ENCODE results near the gene TMEM129. TPM values are rescaled to one million over a fixed set of nuclear protein-coding genes. Genes with fewer than 3 reads are reported as not detected.

Gene TMEM129
- total RNA-seq, 2 experiments from 2014 or later: 16.2 to 18.1 TPM

GRCh38 chr4:1738410-1738809 is 17.3 kb upstream of the TMEM129 start:
- Mint-ChIP-seq H3K27me3 (no peaks in the 10 kb centered on the region), H3K27ac (no peak overlapping the region), H3K4me3 (no peak overlapping the region), H3K36me3 (peaks cover 57% of the 10 kb centered on the region), H3K4me1 (ENCODE audit: low read depth) (no peaks in the 10 kb centered on the region), H3K9me3 (peaks cover 13% of the 10 kb centered on the region)
- intact Hi-C loops (cut with micrococcal nuclease): no loop called here
- ChIA-PET CTCF (interaction anchor here (1.2 kb wide), 1 partner anchor 10 kb away, joined by 3 read pairs; no protein-coding TSS in a partner anchor), POLR2A (no interaction called here)
- no peak for DNase-seq

- CTCF ChIA-PET: interaction anchor here (1.2 kb wide), 1 partner anchor 11 kb away, joined by 3 read pairs; no protein-coding TSS in a partner anchor
- Mint-ChIP-seq H3K9me3 (peaks cover 13% of the 10 kb centered on the region), H3K27ac (no peak overlapping the region), H3K36me3 (peaks cover 63% of the 10 kb centered on the region), H3K4me3 (no peak overlapping the region), H3K4me1 (ENCODE audit: low read depth) (no peaks in the 10 kb centered on the region), H3K27me3 (no peaks in the 10 kb centered on the region)
- intact Hi-C loops (cut with micrococcal nuclease): no loop called here
- POLR2A ChIA-PET: no interaction called here
- DNase-seq: no peak
These were observed 16.5 kb upstream of the TMEM129 start for GRCh38 chr4:1737666-1738065.

DNA sequence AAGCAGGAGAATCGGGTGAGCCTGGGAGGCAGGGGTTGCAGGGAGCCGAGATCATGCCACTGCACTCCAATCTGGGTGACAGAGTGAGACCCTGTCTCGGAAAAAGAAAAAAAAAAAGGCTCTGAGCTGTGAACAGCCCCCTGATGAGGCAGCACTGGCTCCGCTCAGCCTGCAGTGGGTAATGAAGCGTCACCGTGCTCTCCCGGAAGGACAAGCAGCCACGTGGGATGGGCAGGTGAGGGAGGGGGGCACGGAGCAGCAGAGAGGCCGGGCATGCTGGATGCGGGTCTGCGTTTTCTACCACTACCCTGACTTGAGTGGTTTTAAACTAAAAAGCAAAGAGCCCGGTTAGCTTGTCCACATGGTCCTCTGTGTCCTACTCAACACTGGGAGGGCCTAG is 15.7 kb upstream of the TMEM129 start:
- H3K27ac Mint-ChIP-seq: no peak overlapping the region
- intact Hi-C loops (cut with micrococcal nuclease): no loop called here
- peaks cover 64% of the 10 kb centered on the region for H3K36me3 Mint-ChIP-seq
- H3K27me3 Mint-ChIP-seq: no peaks in the 10 kb centered on the region
- no peak for DNase-seq
- CTCF ChIA-PET: interaction anchor here (1.0 kb wide), 1 partner anchor 12 kb away, joined by 3 read pairs; no protein-coding TSS in a partner anchor
- peaks cover 13% of the 10 kb centered on the region for H3K9me3 Mint-ChIP-seq
- POLR2A ChIA-PET: no interaction called here
- H3K4me1 Mint-ChIP-seq (ENCODE audit: low read depth): peaks cover 1% of the 10 kb centered on the region
- no peak overlapping the region for H3K4me3 Mint-ChIP-seq

- H3K36me3 Mint-ChIP-seq: peaks cover 65% of the 10 kb centered on the region
- CTCF ChIA-PET: no interaction called here
- no peak overlapping the region for H3K27ac Mint-ChIP-seq
- no peak overlapping the region for H3K4me3 Mint-ChIP-seq
- intact Hi-C loops (cut with micrococcal nuclease): no loop called here
- H3K9me3 Mint-ChIP-seq: peaks cover 13% of the 10 kb centered on the region
- DNase-seq: no peak
- no peaks in the 10 kb centered on the region for H3K27me3 Mint-ChIP-seq
- POLR2A ChIA-PET: no interaction called here
- peaks cover 16% of the 10 kb centered on the region for H3K4me1 Mint-ChIP-seq (ENCODE audit: low read depth)
These were observed 14.1 kb upstream of the TMEM129 start for GRCh38 chr4:1735215-1735614.

DNA sequence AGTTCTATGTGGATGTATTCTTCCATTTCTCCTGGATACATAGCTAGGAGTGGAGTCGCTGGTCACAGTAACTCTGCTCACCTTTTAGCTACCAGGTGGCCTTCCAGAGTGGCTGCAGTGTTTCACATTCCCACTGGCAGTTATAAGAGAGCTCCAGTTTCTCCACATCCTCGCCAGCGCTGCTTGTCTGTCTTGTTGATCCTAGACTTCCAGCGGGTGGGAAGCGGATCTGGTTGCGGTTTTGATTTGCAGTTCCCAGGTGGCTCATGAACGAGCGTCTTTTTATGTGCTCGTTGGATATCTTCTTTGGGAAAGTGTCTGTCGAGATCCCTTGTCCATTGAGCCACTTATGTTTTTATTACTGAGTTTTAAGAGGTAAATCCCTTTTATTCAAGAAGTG is 11.8 kb upstream of the TMEM129 start:
- H3K36me3 Mint-ChIP-seq: peaks cover 70% of the 10 kb centered on the region
- H3K9me3 Mint-ChIP-seq: peaks cover 3% of the 10 kb centered on the region
- H3K4me3 Mint-ChIP-seq: no peak overlapping the region
- POLR2A ChIA-PET: no interaction called here
- CTCF ChIA-PET: interaction anchor here (0.8 to 5.2 kb wide), 3 partner anchors 15 to 167 kb away, joined by 3 to 69 read pairs (median 4); no protein-coding TSS in a partner anchor
- H3K27me3 Mint-ChIP-seq: no peaks in the 10 kb centered on the region
- intact Hi-C loops (cut with micrococcal nuclease): no loop called here
- no peak overlapping the region for H3K27ac Mint-ChIP-seq
- DNase-seq: no peak
- H3K4me1 Mint-ChIP-seq (ENCODE audit: low read depth): peaks cover 31% of the 10 kb centered on the region

GRCh38 chr4:1731180-1731579 is 10.1 kb upstream of the TMEM129 start:
- peak; percentile 65 for DNase-seq
- Mint-ChIP-seq H3K27ac (peak overlapping the region; percentile 53), H3K36me3 (peaks cover 70% of the 10 kb centered on the region), H3K9me3 (no peaks in the 10 kb centered on the region), H3K4me1 (ENCODE audit: low read depth) (peaks cover 47% of the 10 kb centered on the region), H3K4me3 (no peak overlapping the region), H3K27me3 (no peaks in the 10 kb centered on the region)
- ChIA-PET CTCF (interaction anchor here (1.8 to 5.2 kb wide), 2 partner anchors 21 to 38 kb away, joined by 8 to 69 read pairs; no protein-coding TSS in a partner anchor), POLR2A (interaction anchor here (0.9 to 1.3 kb wide), 5 partner anchors 9 to 140 kb away, joined by 3 to 8 read pairs (median 3); partner anchors contain the start of genes TACC3 and TMEM129)
- intact Hi-C loops (cut with micrococcal nuclease): no loop called here

DNA sequence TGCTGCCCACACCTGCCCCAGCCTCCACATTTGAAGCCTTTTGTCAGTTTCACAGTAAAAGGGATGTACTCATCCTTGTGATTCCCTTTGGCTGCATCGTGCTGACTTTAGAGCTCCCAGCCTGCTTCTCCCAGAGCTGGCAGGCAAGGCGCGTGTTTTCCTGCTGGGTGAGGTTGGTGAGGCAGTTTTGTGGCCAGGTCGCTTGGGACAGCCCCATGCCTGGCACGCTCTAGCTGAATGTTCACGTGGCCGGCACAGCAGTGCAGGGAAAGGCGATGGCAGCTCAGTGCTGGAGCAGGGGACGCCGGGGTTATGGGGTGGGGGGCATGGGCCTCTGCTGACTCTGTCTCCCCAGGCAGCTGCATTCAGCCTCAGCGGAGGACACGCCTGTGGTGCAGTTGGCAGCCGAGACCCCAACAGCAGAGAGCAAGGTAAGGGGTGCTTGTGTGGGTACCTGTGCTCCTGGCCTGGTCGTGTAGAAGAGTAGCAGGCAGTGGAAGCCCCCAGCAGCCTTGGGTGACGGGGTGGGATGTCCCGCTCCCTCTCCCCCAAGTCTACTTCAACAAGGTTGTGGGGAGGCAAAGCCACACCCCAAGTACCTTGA is 9.5 kb upstream of the TMEM129 start:
- peaks cover 50% of the 10 kb centered on the region for H3K4me1 Mint-ChIP-seq (ENCODE audit: low read depth)
- ChIA-PET CTCF (interaction anchor here (0.8 to 5.2 kb wide), 4 partner anchors 10 to 510 kb away, joined by 3 to 69 read pairs (median 6); partner anchors contain the start of gene TMEM129), POLR2A (interaction anchor here (0.6 to 1.3 kb wide), 5 partner anchors 10 to 140 kb away, joined by 3 to 8 read pairs (median 3); partner anchors contain the start of genes TACC3 and TMEM129)
- H3K9me3 Mint-ChIP-seq: no peaks in the 10 kb centered on the region
- peak overlapping the region; percentile 53 for H3K27ac Mint-ChIP-seq
- intact Hi-C loops (cut with micrococcal nuclease): no loop called here
- no peak overlapping the region for H3K4me3 Mint-ChIP-seq
- no peak for DNase-seq
- H3K36me3 Mint-ChIP-seq: peaks cover 70% of the 10 kb centered on the region
- no peaks in the 10 kb centered on the region for H3K27me3 Mint-ChIP-seq

- H3K27me3 Mint-ChIP-seq: no peaks in the 10 kb centered on the region
- DNase-seq: no peak
- POLR2A ChIA-PET: interaction anchor here (1.1 kb wide), 1 partner anchor 18 kb away, joined by 3 read pairs; no protein-coding TSS in a partner anchor
- no peak overlapping the region for H3K27ac Mint-ChIP-seq
- CTCF ChIA-PET: interaction anchor here (0.9 to 6.0 kb wide), 6 partner anchors 16 to 120 kb away, joined by 3 to 142 read pairs (median 10); partner anchors contain the start of gene SLBP
- intact Hi-C loops (cut with micrococcal nuclease): no loop called here
- no peak overlapping the region for H3K4me3 Mint-ChIP-seq
- H3K9me3 Mint-ChIP-seq: no peaks in the 10 kb centered on the region
- H3K4me1 Mint-ChIP-seq (ENCODE audit: low read depth): peaks cover 68% of the 10 kb centered on the region
- H3K36me3 Mint-ChIP-seq: peaks cover 79% of the 10 kb centered on the region
These were observed 7.2 kb upstream of the TMEM129 start for GRCh38 chr4:1728061-1728980.

DNA sequence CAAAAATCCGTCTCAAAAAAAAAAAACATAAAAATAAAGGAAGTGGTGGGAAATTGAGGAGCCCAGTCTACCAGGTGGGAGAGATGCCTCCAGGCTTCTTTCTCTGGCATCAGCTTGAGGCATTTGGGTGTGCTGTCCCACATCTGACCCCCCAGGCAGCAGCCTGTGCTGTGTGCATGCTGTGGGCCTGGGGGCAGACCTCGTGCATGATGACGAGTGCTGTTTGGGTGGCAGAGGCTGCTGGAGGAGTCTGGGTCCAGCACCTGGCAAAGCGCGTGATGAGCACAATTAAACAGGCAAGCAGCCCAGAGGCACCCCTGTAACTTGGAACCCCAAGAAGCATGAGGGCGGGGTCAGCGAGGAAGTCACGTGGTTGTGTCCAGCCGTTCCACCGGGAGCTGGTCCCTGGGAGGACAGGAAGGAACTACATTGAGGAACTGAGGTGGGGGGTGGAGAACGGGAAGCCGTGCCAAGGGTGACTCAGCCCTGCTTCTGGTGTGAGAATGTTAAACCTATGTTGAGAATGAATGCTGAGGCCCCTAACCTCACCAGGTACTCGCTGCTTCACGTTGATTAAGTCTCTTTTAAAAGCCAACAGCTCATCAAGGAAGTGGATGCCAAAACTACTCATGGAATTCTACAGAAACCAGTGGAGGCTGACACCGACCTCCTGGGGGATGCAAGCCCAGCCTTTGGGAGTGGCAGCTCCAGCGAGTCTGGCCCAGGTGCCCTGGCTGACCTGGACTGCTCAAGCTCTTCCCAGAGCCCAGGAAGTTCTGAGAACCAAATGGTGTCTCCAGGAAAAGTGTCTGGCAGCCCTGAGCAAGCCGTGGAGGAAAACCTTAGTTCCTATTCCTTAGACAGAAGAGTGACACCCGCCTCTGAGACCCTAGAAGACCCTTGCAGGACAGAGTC is 6.3 kb upstream of the TMEM129 start:
- Mint-ChIP-seq H3K9me3 (no peaks in the 10 kb centered on the region), H3K4me3 (no peak overlapping the region), H3K27ac (no peak overlapping the region), H3K27me3 (no peaks in the 10 kb centered on the region), H3K36me3 (peaks cover 81% of the 10 kb centered on the region), H3K4me1 (ENCODE audit: low read depth) (peaks cover 75% of the 10 kb centered on the region)
- DNase-seq: no peak
- CTCF ChIA-PET: interaction anchor here (0.9 to 6.0 kb wide), 5 partner anchors 15 to 121 kb away, joined by 3 to 142 read pairs (median 6); partner anchors contain the start of gene SLBP
- POLR2A ChIA-PET: interaction anchor here (1.1 to 1.3 kb wide), 2 partner anchors 34 to 257 kb away, joined by 3 read pairs; no protein-coding TSS in a partner anchor
- intact Hi-C loops (cut with micrococcal nuclease): loop anchor here (2.0 kb wide), 1 partner anchor 15 kb away; the partner anchor contains the start of gene SLBP

DNA sequence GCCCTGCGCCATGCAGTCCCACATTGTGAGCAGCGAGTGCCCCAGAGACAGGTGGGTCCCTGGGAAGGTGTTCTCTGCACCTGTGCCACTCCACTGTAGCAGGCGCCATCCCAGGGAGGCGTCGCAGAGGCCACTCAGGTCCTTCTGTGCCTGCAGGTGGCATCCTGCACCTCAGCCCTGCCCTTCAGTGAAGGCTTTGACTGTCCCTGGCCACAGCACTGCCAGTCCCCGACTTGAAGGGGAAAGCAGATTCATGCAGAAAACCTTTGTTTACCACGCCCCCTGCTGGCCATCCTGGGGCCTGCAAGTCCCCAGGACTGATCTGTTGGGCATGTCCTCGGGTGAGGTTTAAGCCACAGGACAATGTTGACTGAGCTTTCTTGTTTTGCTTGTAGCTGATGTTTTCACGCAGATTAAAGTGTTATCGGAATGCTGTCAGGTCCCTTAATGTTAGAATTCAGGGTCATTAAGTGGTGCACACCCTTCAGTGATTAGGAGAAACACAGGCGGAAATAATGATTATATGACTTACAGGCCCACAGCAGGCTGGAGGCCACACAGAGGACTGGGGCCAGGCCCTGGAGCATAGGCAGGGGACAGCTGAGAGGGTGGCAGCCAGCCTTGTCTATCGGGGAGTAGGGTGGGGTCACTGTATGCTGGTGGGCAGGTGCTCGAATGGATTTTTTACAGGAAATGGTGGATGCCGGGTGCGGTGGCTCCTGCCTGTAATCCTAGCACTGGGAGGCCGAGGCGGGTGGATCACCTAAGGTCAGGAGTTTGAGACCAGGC is 5.2 kb upstream of the TMEM129 start:
- H3K9me3 Mint-ChIP-seq: no peaks in the 10 kb centered on the region
- peak overlapping the region; percentile 61 for H3K27ac Mint-ChIP-seq
- no peak overlapping the region for H3K4me3 Mint-ChIP-seq
- ChIA-PET CTCF (interaction anchor here (0.6 to 6.0 kb wide), 9 partner anchors 8 to 122 kb away, joined by 3 to 142 read pairs (median 6); no protein-coding TSS in a partner anchor), POLR2A (interaction anchor here (1.1 to 1.6 kb wide), 3 partner anchors 33 to 258 kb away, joined by 3 to 7 read pairs (median 3); no protein-coding TSS in a partner anchor)
- intact Hi-C loops (cut with micrococcal nuclease): loop anchor here (1.0 to 2.0 kb wide), 2 partner anchors 14 to 33 kb away; partner anchors contain the start of gene SLBP
- H3K27me3 Mint-ChIP-seq: no peaks in the 10 kb centered on the region
- H3K4me1 Mint-ChIP-seq (ENCODE audit: low read depth): peaks cover 72% of the 10 kb centered on the region
- peaks cover 81% of the 10 kb centered on the region for H3K36me3 Mint-ChIP-seq
- peak; percentile 92 for DNase-seq

Data from activated CD4-positive, alpha-beta memory T cell treated with anti-CD3 and anti-CD28 coated beads for 36 hours (primary cell).